Heart left ventricle (tissue), 13 donors: ENCODE results near the gene MTX3.

Source experiments
- POLR2A ChIP-seq, 2 donors: fragments of 450-650 bp; IDR thresholded peaks; one replicate each; pipeline ENCODE4 v1.6.1; 2017; ENCODE audit warnings: antibody characterized with exemption in 2 of 2, mild to moderate bottlenecking in 2 of 2, moderate library complexity in 2 of 2
- TF ChIP-seq, protein P1 (sequence below), 12 donors: fragments of 200-600 bp; sonication (generic) in 4 of 12; IDR thresholded peaks; one replicate each; pipeline versions ENCODE4 v1.5.0 to v1.8.0; 2018 to 2022; ENCODE audit warnings: antibody characterized with exemption in 12 of 12, mild to moderate bottlenecking in 5 of 12
- donor health status: ischemic (EF 13 %, LVEDD 7.1; RV severe dilation, severe dysfunction).
- donor health status: DM: no; HTN: yes; CAD: no.
- donor health status: DM: no; HTN: no; CAD: no.
- donor health status: ischemic (EF 25% LVEDD 6.9; RV normal size, moderate dysfunction).
- donor health status: ischemic (EF 25% LVEDD 5.7; RV mildly dilated, moderate dysfunction).
- donor health status: ischemic (EF 35%, LVEDD 5.7; RV mildly dilated, moderate dysfunction).
- donor health status: nonischemic (EF 11% LVEDD 7.7; RV severe dilation, severe dysfunction).
- donor health status: DM: yes; HTN: yes; CAD: no.
- donor health status: PGD.
- donor health status: ischemic (EF 29% LVEDD 5.4; RV normal size, mild dysfunction).
- donor health status: nonischemic (EF 23%, LVEDD 6.1; RV moderate dilation, normal function).

DNA sequence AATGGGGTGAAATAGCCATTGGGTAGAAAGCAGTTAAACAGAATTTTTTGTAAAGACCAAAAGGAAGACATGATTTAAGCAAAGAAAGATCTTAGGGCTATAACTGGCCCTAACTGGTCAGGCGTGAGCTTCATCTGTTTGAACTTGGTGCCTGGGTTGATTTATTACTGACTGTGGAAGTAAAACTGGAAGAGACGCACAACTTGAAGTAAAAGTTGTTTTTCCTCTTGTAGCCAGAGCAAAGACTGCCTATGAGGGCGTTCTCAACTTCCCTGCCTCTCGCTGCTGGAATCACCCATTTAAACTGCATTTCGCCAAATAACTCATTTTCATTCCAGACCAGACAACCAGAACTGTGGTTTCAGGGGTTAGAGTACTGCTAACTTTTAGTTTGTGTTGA is 45.6 kb upstream of the MTX3 start:
- TF ChIP-seq, protein P1, sequence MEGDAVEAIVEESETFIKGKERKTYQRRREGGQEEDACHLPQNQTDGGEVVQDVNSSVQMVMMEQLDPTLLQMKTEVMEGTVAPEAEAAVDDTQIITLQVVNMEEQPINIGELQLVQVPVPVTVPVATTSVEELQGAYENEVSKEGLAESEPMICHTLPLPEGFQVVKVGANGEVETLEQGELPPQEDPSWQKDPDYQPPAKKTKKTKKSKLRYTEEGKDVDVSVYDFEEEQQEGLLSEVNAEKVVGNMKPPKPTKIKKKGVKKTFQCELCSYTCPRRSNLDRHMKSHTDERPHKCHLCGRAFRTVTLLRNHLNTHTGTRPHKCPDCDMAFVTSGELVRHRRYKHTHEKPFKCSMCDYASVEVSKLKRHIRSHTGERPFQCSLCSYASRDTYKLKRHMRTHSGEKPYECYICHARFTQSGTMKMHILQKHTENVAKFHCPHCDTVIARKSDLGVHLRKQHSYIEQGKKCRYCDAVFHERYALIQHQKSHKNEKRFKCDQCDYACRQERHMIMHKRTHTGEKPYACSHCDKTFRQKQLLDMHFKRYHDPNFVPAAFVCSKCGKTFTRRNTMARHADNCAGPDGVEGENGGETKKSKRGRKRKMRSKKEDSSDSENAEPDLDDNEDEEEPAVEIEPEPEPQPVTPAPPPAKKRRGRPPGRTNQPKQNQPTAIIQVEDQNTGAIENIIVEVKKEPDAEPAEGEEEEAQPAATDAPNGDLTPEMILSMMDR (IDR thresholded peaks at IDR 0.05), result no peak
- no peak for TF ChIP-seq POLR2A (IDR thresholded peaks at IDR 0.05)
